ENCODE data around the gene APBB2.

DNA sequence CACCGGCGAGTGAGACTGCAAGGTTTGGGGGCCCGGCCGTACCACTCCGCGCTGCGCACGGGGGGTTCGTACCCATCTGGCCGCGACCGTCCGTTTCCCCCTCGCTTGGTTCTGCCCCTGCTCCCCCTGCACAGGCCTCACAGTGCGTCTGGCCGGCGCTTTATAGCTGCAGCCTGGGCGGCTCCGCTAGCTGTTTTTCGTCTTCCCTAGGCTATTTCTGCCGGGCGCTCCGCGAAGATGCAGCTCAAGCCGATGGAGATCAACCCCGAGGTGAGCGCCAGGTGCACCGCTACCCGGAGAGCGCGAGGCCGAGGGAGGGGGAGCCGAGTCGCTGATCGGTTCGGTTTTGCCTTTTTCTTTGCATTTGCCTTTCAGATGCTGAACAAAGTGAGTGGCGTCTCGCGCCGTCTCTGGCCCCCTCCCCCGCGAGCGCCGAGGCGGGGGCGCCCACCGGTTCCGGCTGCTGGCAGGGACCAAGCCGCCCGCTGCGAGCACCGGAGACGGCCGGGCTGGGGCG is 42.5 kb upstream of the APBB2 start, which contains the start of gene UCHL1:
- TF ChIP-seq, protein P1, sequence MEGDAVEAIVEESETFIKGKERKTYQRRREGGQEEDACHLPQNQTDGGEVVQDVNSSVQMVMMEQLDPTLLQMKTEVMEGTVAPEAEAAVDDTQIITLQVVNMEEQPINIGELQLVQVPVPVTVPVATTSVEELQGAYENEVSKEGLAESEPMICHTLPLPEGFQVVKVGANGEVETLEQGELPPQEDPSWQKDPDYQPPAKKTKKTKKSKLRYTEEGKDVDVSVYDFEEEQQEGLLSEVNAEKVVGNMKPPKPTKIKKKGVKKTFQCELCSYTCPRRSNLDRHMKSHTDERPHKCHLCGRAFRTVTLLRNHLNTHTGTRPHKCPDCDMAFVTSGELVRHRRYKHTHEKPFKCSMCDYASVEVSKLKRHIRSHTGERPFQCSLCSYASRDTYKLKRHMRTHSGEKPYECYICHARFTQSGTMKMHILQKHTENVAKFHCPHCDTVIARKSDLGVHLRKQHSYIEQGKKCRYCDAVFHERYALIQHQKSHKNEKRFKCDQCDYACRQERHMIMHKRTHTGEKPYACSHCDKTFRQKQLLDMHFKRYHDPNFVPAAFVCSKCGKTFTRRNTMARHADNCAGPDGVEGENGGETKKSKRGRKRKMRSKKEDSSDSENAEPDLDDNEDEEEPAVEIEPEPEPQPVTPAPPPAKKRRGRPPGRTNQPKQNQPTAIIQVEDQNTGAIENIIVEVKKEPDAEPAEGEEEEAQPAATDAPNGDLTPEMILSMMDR (conservative IDR thresholded peaks at IDR 0.05; ENCODE audit: low read depth, low read length), result no peak
- TF ChIP-seq USF2 (IDR thresholded peaks at IDR 0.05; ENCODE audit: low read depth, low read length) (no peak), RAD21 (IDR thresholded peaks at IDR 0.05; ENCODE audit: low read length) (no peak), RFX5 (IDR thresholded peaks at IDR 0.05; ENCODE audit: low read depth, low read length) (no peak)

Measured in IMR-90 (cell line).